B cell (primary cell): ENCODE results near the gene NVL.

Experiments
- EZH2 ChIP-seq: IDR thresholded peaks from 2 replicates; pipeline ENCODE4 v1.6.1; 2012; ENCODE audit warnings: borderline replicate concordance, low read depth, mild to moderate bottlenecking, moderate library complexity, low read length; ENCODE audit not compliant: insufficient read depth, poor library complexity, severe bottlenecking
- TF ChIP-seq, protein P1 (sequence below): fragments of 200-600 bp; IDR thresholded peaks from one replicate; pipeline ENCODE4 v1.8.0; 2022; ENCODE audit warnings: antibody characterized with exemption, mild to moderate bottlenecking

DNA sequence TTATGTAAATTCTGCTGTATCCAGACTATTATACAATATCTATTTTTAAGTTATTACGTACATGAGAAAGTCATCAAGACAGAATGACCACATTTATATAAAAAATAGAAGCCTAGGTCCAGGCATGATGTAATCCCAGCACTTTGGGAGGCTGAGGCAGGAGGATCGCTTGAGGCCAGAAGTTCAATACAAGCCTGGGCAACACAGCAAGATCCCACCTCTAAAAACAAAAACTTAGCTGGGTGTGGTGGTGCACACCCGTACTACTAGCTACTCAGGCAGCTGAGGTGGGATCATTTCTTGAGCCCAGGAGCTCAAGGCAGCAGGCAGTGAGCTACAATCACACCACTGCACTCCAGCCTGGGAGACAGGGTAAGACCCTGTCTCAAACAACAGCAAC, 58.9 kb downstream of the NVL start:
- TF ChIP-seq EZH2 = no peak
- TF ChIP-seq, protein P1, sequence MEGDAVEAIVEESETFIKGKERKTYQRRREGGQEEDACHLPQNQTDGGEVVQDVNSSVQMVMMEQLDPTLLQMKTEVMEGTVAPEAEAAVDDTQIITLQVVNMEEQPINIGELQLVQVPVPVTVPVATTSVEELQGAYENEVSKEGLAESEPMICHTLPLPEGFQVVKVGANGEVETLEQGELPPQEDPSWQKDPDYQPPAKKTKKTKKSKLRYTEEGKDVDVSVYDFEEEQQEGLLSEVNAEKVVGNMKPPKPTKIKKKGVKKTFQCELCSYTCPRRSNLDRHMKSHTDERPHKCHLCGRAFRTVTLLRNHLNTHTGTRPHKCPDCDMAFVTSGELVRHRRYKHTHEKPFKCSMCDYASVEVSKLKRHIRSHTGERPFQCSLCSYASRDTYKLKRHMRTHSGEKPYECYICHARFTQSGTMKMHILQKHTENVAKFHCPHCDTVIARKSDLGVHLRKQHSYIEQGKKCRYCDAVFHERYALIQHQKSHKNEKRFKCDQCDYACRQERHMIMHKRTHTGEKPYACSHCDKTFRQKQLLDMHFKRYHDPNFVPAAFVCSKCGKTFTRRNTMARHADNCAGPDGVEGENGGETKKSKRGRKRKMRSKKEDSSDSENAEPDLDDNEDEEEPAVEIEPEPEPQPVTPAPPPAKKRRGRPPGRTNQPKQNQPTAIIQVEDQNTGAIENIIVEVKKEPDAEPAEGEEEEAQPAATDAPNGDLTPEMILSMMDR = no peak
